HepG2 (cell line): ENCODE measurements around the gene ASTN2. TPM values are rescaled to one million over a fixed set of nuclear protein-coding genes. Genes with fewer than 3 reads are reported as not detected.

Source experiments
- ATAC-seq: fragments of 200-7000 bp; cut with Tn5 transposase; 3 replicates; pipeline ENCODE4 v1.9.1; 2020; ENCODE audit warnings: mild to moderate bottlenecking, moderate library complexity
- BruUV-seq: library from RNA; stranded (reverse); fragments of 400-500 nt; replicated peaks from 2 replicates; lab custom pipeline; 2021; lab: Mats Ljungman, UMichigan
- CTCF ChIA-PET: fragments of 300-600 bp; formaldehyde crosslinking; extraction: SDS; loops from one replicate; lab custom pipeline; 2021; ENCODE audit warnings: low total read pairs, inconsistent platforms, low intra/inter-chr PET ratio; lab: Yijun Ruan, JAX
- POLR2A ChIA-PET: fragments of 350-600 bp; sonication (Branson Sonifier 250); formaldehyde crosslinking; loops from one replicate; lab custom pipeline; 2020; ENCODE audit warnings: antibody characterized with exemption, inconsistent platforms; lab: Yijun Ruan, JAX
- DNase-seq: peaks from one replicate; pipeline ENCODE4 v3.0.0-alpha.2; 2015; ENCODE audit warnings: low spot score
- FAIRE-seq: peaks from 3 replicates; lab custom pipeline; 2011; peaks lifted over from hg19 to GRCh38; lab: Jason Lieb, UNC
- H2AFZ ChIP-seq: one replicate; pipeline ENCODE4 v1.6.1; 2011; ENCODE audit warnings: low read length, inconsistent platforms
- H3K27ac ChIP-seq: fragments of 300-600 bp; 3 replicates; pipeline ENCODE4 v1.8.0; 2011; ENCODE audit warnings: mixed run types, mild to moderate bottlenecking, mixed read lengths, low read length, inconsistent platforms; ENCODE audit not compliant: insufficient read depth; ENCODE audit errors: extremely low read length
- H3K27me3 ChIP-seq, 2 experiments: fragments of 200-600 bp in 1 of 2; 2 replicates in 1 of 2; 3 replicates in 1 of 2; pipeline versions ENCODE4 v1.6.0 to v1.8.0; 2011; ENCODE audit warnings: low read length in 2 of 2, mild to moderate bottlenecking in 2 of 2, moderate library complexity in 2 of 2, inconsistent platforms in 1 of 2; ENCODE audit not compliant: insufficient read depth in 2 of 2, control insufficient read depth in 1 of 2
- H3K36me3 ChIP-seq, 2 experiments: fragments of 200-600 bp in 1 of 2; replicated peaks in 1 of 2; 2 replicates in 1 of 2; 3 replicates in 1 of 2; pipeline versions ENCODE4 v1.5.1 to v1.8.0; 2011; ENCODE audit warnings: low read length in 2 of 2, inconsistent platforms in 1 of 2; ENCODE audit not compliant: insufficient read depth in 2 of 2, control insufficient read depth in 1 of 2
- H3K4me1 ChIP-seq: 2 replicates; pipeline ENCODE4 v1.5.1; 2012; ENCODE audit warnings: low read length, inconsistent platforms; ENCODE audit not compliant: insufficient read depth
- H3K4me2 ChIP-seq: 2 replicates; pipeline ENCODE4 v1.6.0; 2011; ENCODE audit warnings: low read depth, low read length, inconsistent platforms
- H3K4me3 ChIP-seq, 3 experiments: fragments of 200-600 bp in 1 of 3; sonication (generic), shearing (Covaris generic) in 1 of 3; replicated peaks in 1 of 3; 2 replicates each; pipeline ENCODE4 v1.5.1; 2011 to 2016; ENCODE audit warnings: low read length in 3 of 3, inconsistent platforms in 2 of 3, low read depth in 2 of 3, mild to moderate bottlenecking in 2 of 3, control low read depth in 1 of 3, mixed read lengths in 1 of 3; ENCODE audit not compliant: insufficient read depth in 1 of 3
- H3K79me2 ChIP-seq: one replicate; pipeline ENCODE4 v1.6.1; 2011; ENCODE audit warnings: low read length, inconsistent platforms; ENCODE audit not compliant: insufficient read depth
- H3K9ac ChIP-seq: 2 replicates; pipeline ENCODE4 v1.6.0; 2011; ENCODE audit warnings: mild to moderate bottlenecking, low read depth, low read length, inconsistent platforms; ENCODE audit not compliant: insufficient read depth
- H3K9me3 ChIP-seq: 2 replicates; pipeline ENCODE4 v1.5.1; 2012; ENCODE audit warnings: mild to moderate bottlenecking, low read length
- H4K20me1 ChIP-seq: 2 replicates; pipeline ENCODE4 v1.6.0; 2011; ENCODE audit warnings: inconsistent platforms, mild to moderate bottlenecking, low read length, moderate library complexity; ENCODE audit not compliant: insufficient read depth
- ADNP ChIP-seq: sonication (generic); formaldehyde crosslinking; IDR thresholded peaks from 2 replicates; pipeline ENCODE4 v1.4.0; 2020; ENCODE audit warnings: missing genetic modification reagents
- FOXM1 ChIP-seq: sonication (generic); formaldehyde crosslinking; IDR thresholded peaks from 2 replicates; pipeline ENCODE4 v1.5.0; 2020; ENCODE audit warnings: missing genetic modification reagents
- HDAC1 ChIP-seq: sonication (generic); formaldehyde crosslinking; IDR thresholded peaks from 2 replicates; pipeline ENCODE4 v1.5.1; 2020; ENCODE audit warnings: mild to moderate bottlenecking, missing genetic modification reagents
- MBNL3 ChIP-seq: fragments of 250-450 bp; sonication (Bioruptor Pico); conservative IDR thresholded peaks from 2 replicates; pipeline ENCODE4 v1.8.0; 2022; ENCODE audit warnings: mild to moderate bottlenecking, inconsistent platforms
- REPIN1 ChIP-seq: sonication (generic); formaldehyde crosslinking; IDR thresholded peaks from 2 replicates; pipeline ENCODE4 v1.8.0; 2022; ENCODE audit warnings: missing genetic modification reagents, low read depth, mild to moderate bottlenecking, borderline replicate concordance
- ZFY ChIP-seq: sonication (generic); formaldehyde crosslinking; IDR thresholded peaks from 2 replicates; pipeline ENCODE4 v1.4.0; 2020; ENCODE audit warnings: missing genetic modification reagents
- ZNF776 ChIP-seq: sonication (generic); formaldehyde crosslinking; IDR thresholded peaks from 2 replicates; pipeline ENCODE4 v1.4.0; 2020; ENCODE audit warnings: mild to moderate bottlenecking, missing genetic modification reagents
- ZUFSP ChIP-seq: sonication (generic); formaldehyde crosslinking; IDR thresholded peaks from 2 replicates; pipeline ENCODE4 v1.9.0; 2021; ENCODE audit warnings: missing genetic modification reagents, mild to moderate bottlenecking, borderline replicate concordance
- in situ Hi-C: cut with HindIII; loops from 2 replicates; pipeline ENCODE4 v1.10.0; 2017; ENCODE audit warnings: low pct_unique_long_range_greater_than_20kb; ENCODE audit not compliant: extremely low pct_ligation_motif_present
- intact Hi-C: fragments of 100-400 bp; cut with micrococcal nuclease; formaldehyde crosslinking; loops from one replicate; pipeline ENCODE4 v1.10.0; 2022; ENCODE audit not compliant: unreplicated experiment
- polyA plus RNA-seq, 8 experiments: library from polyadenylated mRNA; depleted of rRNA in 3 of 8; stranded (reverse) in 7 of 8; unstranded in 1 of 8; fragments of >200 nt; fragmentation: Illumina TruSeq in 4 of 8; extraction: Trizol in 4 of 8; gene quantifications; 2 replicates each; pipeline versions ENCODE4 v1.2.1 to v1.2.3, GENCODE V29; 2011 to 2016; ENCODE audit warnings: low read depth in 4 of 8, missing spikeins in 1 of 8, mixed read lengths in 1 of 8; ENCODE audit not compliant: insufficient read depth in 1 of 8
- total RNA-seq, 5 experiments: library from RNA; depleted of rRNA; stranded (reverse); fragments of >200 nt; fragmentation: Illumina TruSeq; extraction: Trizol; gene quantifications; 2 replicates each; pipeline ENCODE4 v1.2.3, GENCODE V29; 2016; ENCODE audit warnings: low read depth in 1 of 5

ASTN2 gene
- total and polyA plus RNA-seq, 2 of the 13 experiments (the other 11 are each of a cell fraction or from before 2014, with no cell fraction given): 5.2 to 13.5 TPM

- H3K4me3 ChIP-seq: no peak overlapping the region
- ChIA-PET POLR2A (interaction anchor here (1.0 kb wide), 1 partner anchor 10 kb away, joined by 3 read pairs; no protein-coding TSS in a partner anchor), CTCF (no interaction called here)
- no peak for ATAC-seq
- BruUV-seq: no TSS peak
- H3K36me3 ChIP-seq: no peaks in the 10 kb centered on the region
- no peak for DNase-seq
- intact Hi-C loops: no loop called here
- no peaks in the 10 kb centered on the region for H3K9me3 ChIP-seq
- no peak for FAIRE-seq
- no peaks in the 10 kb centered on the region for H3K4me1 ChIP-seq
- H3K27ac ChIP-seq: no peak overlapping the region
- in situ Hi-C loops: loop anchor here (25.0 kb wide), 1 partner anchor 221 kb away; no protein-coding TSS in a partner anchor
- H3K4me2 ChIP-seq: no peak overlapping the region
- H4K20me1 ChIP-seq: no peaks in the 10 kb centered on the region
- no peaks in the 10 kb centered on the region for H3K27me3 ChIP-seq
- no peak overlapping the region for H3K9ac ChIP-seq
- no peaks in the 10 kb centered on the region for H3K79me2 ChIP-seq
- no peak overlapping the region for H2AFZ ChIP-seq
- TF ChIP-seq MBNL3 (CRISPR knock-in tag) (no peak), ADNP (CRISPR knock-in tag) (no peak), ZNF776 (no peak), ZFY (CRISPR knock-in tag) (no peak), HDAC1 (CRISPR knock-in tag) (no peak), REPIN1 (CRISPR knock-in tag) (no peak), ZUFSP (CRISPR knock-in tag) (no peak), FOXM1 (no peak)
Observed at GRCh38 chr9:116558035-116558434, 856.8 kb downstream of the ASTN2 start.
